Activated T-helper 2 cell treated with anti-CD3 and anti-CD28 coated beads, Interferon-gamma antibody, Interleukin-2, Interleukin-4, amounts not matched to agents 10 μg/mL and 5 μg/mL and 100 μg/mL, durations not matched to agents 14 hours and 24 hours and 36 hours (primary cell): ENCODE data around the gene DNAJB12. TPM values are rescaled to one million over a fixed set of nuclear protein-coding genes. Genes with fewer than 3 reads are reported as not detected.

Experiments used
- total RNA-seq: library from RNA; stranded (reverse); gene quantifications from 2 replicates; pipeline ENCODE4 v1.2.3, GENCODE V29; 2022

DNAJB12 gene
- total RNA-seq, 1 donor from 2014 or later: 34.0 TPM

Other genes starting within 250 kb of the DNAJB12 start
- 94.1 and 95.9 TPM in 2 replicates for gene ANAPC16, start 138.9 kb downstream of the DNAJB12 start, total RNA-seq
- 46.2 and 49.6 TPM in 2 replicates for gene ASCC1, start 138.6 kb downstream of the DNAJB12 start, total RNA-seq
- gene DDIT4, start 81.0 kb downstream of the DNAJB12 start, total RNA-seq: 543 and 569 TPM in 2 replicates